GM23338 (cell line): Measurements from ENCODE around the gene MEIS3.

Source experiments
- CREB1 ChIP-seq: fragments of 250-450 bp; sonication (Bioruptor Pico); IDR thresholded peaks from 2 replicates; pipeline ENCODE4 v1.5.0; 2020; ENCODE audit warnings: low read depth, mild to moderate bottlenecking, moderate library complexity
- CTCF ChIP-seq, 2 experiments: fragments of 200-600 bp in 1 of 2; sonication (generic) in 1 of 2; conservative IDR thresholded peaks; 2 replicates each; pipeline versions ENCODE4 v1.5.1 to v1.6.1; 2016 to 2017; ENCODE audit warnings: antibody characterized with exemption in 2 of 2, low read depth in 2 of 2, mild to moderate bottlenecking in 2 of 2, moderate library complexity in 1 of 2
- EZH2 ChIP-seq: fragments of 200-600 bp; sonication (generic); IDR thresholded peaks from one replicate; pipeline ENCODE4 v1.8.0; 2017; ENCODE audit warnings: antibody characterized with exemption, mild to moderate bottlenecking, low read depth; ENCODE audit not compliant: unreplicated experiment
- EZH2phosphoT487 ChIP-seq: fragments of 200-600 bp; sonication (generic); IDR thresholded peaks from one replicate; pipeline ENCODE4 v1.8.1; 2018; ENCODE audit warnings: antibody characterized with exemption; ENCODE audit not compliant: unreplicated experiment
- NANOG ChIP-seq: IDR thresholded peaks from 2 replicates; pipeline ENCODE4 v1.6.1; 2016; ENCODE audit warnings: antibody characterized with exemption, borderline replicate concordance
- POLR2AphosphoS5 ChIP-seq: IDR thresholded peaks from 2 replicates; pipeline ENCODE4 v1.6.1; 2016; ENCODE audit warnings: antibody characterized with exemption, low read depth
- STAT1 ChIP-seq: IDR thresholded peaks from one replicate; pipeline ENCODE4 v1.6.1; 2016; ENCODE audit warnings: antibody characterized with exemption; ENCODE audit not compliant: unreplicated experiment
- TF ChIP-seq, protein P1 (sequence below): IDR thresholded peaks from one replicate; pipeline ENCODE4 v1.6.1; 2018; ENCODE audit warnings: antibody characterized with exemption; ENCODE audit not compliant: unreplicated experiment

GRCh38 chr19:47438793-47439220 lies 19.5 kb upstream of the MEIS3 start:
- TF ChIP-seq CTCF (conservative IDR thresholded peaks at IDR 0.05; ENCODE audit: low read depth in 2 of 2), result no peak
- TF ChIP-seq EZH2, result no peak
- TF ChIP-seq, protein P1, sequence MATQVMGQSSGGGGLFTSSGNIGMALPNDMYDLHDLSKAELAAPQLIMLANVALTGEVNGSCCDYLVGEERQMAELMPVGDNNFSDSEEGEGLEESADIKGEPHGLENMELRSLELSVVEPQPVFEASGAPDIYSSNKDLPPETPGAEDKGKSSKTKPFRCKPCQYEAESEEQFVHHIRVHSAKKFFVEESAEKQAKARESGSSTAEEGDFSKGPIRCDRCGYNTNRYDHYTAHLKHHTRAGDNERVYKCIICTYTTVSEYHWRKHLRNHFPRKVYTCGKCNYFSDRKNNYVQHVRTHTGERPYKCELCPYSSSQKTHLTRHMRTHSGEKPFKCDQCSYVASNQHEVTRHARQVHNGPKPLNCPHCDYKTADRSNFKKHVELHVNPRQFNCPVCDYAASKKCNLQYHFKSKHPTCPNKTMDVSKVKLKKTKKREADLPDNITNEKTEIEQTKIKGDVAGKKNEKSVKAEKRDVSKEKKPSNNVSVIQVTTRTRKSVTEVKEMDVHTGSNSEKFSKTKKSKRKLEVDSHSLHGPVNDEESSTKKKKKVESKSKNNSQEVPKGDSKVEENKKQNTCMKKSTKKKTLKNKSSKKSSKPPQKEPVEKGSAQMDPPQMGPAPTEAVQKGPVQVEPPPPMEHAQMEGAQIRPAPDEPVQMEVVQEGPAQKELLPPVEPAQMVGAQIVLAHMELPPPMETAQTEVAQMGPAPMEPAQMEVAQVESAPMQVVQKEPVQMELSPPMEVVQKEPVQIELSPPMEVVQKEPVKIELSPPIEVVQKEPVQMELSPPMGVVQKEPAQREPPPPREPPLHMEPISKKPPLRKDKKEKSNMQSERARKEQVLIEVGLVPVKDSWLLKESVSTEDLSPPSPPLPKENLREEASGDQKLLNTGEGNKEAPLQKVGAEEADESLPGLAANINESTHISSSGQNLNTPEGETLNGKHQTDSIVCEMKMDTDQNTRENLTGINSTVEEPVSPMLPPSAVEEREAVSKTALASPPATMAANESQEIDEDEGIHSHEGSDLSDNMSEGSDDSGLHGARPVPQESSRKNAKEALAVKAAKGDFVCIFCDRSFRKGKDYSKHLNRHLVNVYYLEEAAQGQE, result no peak
- no peak for TF ChIP-seq POLR2AphosphoS5
- TF ChIP-seq NANOG, result no peak
- TF ChIP-seq STAT1, result no peak
- no peak for TF ChIP-seq EZH2phosphoT487
- no peak for TF ChIP-seq CREB1
